GM19467 (cell line): ENCODE results near the gene AGFG1.
A peak's percentile ranks its signal among the peaks of the same experiment; 100 is the strongest.
"Not testable (repeated sequence)": the region's sequence is repeated elsewhere in the genome, so short reads cannot be mapped to it uniquely, and the experiment has no call there.

Source experiments
- ATAC-seq: cut with Tn5 transposase; IDR thresholded peaks from one replicate; pipeline ENCODE4 v1.9.1; 2021; ENCODE audit warnings: mild to moderate bottlenecking, moderate library complexity; ENCODE audit not compliant: unreplicated experiment

The AGFG1 gene

GRCh38 chr2:227529871-227530270, 57.9 kb downstream of the AGFG1 start:
- ATAC-seq: no peak

GRCh38 chr2:227534714-227535113, 62.8 kb downstream of the AGFG1 start:
- ATAC-seq: peak; percentile 79

GRCh38 chr2:227536445-227536844, 64.5 kb downstream of the AGFG1 start:
- no peak for ATAC-seq

GRCh38 chr2:227539465-227539956, 67.6 kb downstream of the AGFG1 start:
- no peak for ATAC-seq

- ATAC-seq: not testable (repeated sequence)
Observed at GRCh38 chr2:227540352-227540751, 68.4 kb downstream of the AGFG1 start.

GRCh38 chr2:227545990-227546389, 74.0 kb downstream of the AGFG1 start:
- ATAC-seq: no peak

GRCh38 chr2:227551836-227552235, 79.9 kb downstream of the AGFG1 start:
- ATAC-seq: no peak

- ATAC-seq: no peak
Observed at GRCh38 chr2:227562581-227562980, 90.6 kb downstream of the AGFG1 start.

- no peak for ATAC-seq
Observed at GRCh38 chr2:227565080-227565479, 93.1 kb downstream of the AGFG1 start.

GRCh38 chr2:227566012-227566411, 94.1 kb downstream of the AGFG1 start:
- no peak for ATAC-seq

- no peak for ATAC-seq
Observed at GRCh38 chr2:227568852-227569169, 96.9 kb downstream of the AGFG1 start.

- ATAC-seq: no peak
Observed at GRCh38 chr2:227570615-227571014, 98.7 kb downstream of the AGFG1 start.

GRCh38 chr2:227576110-227576509, 104.2 kb downstream of the AGFG1 start:
- ATAC-seq: no peak

- no peak for ATAC-seq
Observed at GRCh38 chr2:227576812-227577211, 104.9 kb downstream of the AGFG1 start.

- ATAC-seq: no peak
Observed at GRCh38 chr2:227577555-227577954, 105.6 kb downstream of the AGFG1 start.

- no peak for ATAC-seq
Observed at GRCh38 chr2:227578642-227579041, 106.7 kb downstream of the AGFG1 start.

- no peak for ATAC-seq
Observed at GRCh38 chr2:227579791-227580190, 107.8 kb downstream of the AGFG1 start.

GRCh38 chr2:227582369-227582768, 110.4 kb downstream of the AGFG1 start:
- no peak for ATAC-seq

GRCh38 chr2:227592694-227593387, 120.9 kb downstream of the AGFG1 start:
- ATAC-seq: peak; percentile 87

GRCh38 chr2:227595797-227596196, 123.8 kb downstream of the AGFG1 start:
- no peak for ATAC-seq

- no peak for ATAC-seq
Observed at GRCh38 chr2:227597036-227597435, 125.1 kb downstream of the AGFG1 start.

GRCh38 chr2:227597998-227598397, 126.0 kb downstream of the AGFG1 start:
- no peak for ATAC-seq
